NOMO-1 treated with dmso at 0.1 percent for 144 hours (cell line): Measurements from ENCODE around the gene AKAP9.
"Not testable (repeated sequence)": the region's sequence is repeated elsewhere in the genome, so short reads cannot be mapped to it uniquely, and the experiment has no call there.

Experiments used
- DNase-seq: peaks from one replicate; lab custom pipeline; 2025; ENCODE audit not compliant: unreplicated experiment; lab: John Stamatoyannopoulos, UW

Gene AKAP9

GRCh38 chr7:91945476-91945875, 4.8 kb downstream of the AKAP9 start:
- peak; percentile 20 for DNase-seq

- DNase-seq: peak; percentile 77
These were observed 5.9 kb downstream of the AKAP9 start for GRCh38 chr7:91946549-91946948.

GRCh38 chr7:91947948-91948347, 7.3 kb downstream of the AKAP9 start:
- no peak for DNase-seq

GRCh38 chr7:91949221-91950009, 8.8 kb downstream of the AKAP9 start:
- DNase-seq: no peak

GRCh38 chr7:91953618-91954017, 13.0 kb downstream of the AKAP9 start:
- DNase-seq: no peak

- DNase-seq: not testable (repeated sequence)
These were observed 15.8 kb downstream of the AKAP9 start for GRCh38 chr7:91956464-91956863.

- no peak for DNase-seq
These were observed 16.6 kb downstream of the AKAP9 start for GRCh38 chr7:91957232-91957631.

GRCh38 chr7:91957823-91958222, 17.2 kb downstream of the AKAP9 start:
- no peak for DNase-seq

- DNase-seq: no peak
These were observed 18.4 kb downstream of the AKAP9 start for GRCh38 chr7:91959023-91959422.

- no peak for DNase-seq
These were observed 21.2 kb downstream of the AKAP9 start for GRCh38 chr7:91961816-91962215.

- no peak for DNase-seq
These were observed 21.8 kb downstream of the AKAP9 start for GRCh38 chr7:91962419-91962818.

- not testable (repeated sequence) for DNase-seq
These were observed 26.9 kb downstream of the AKAP9 start for GRCh38 chr7:91967513-91967912.

- DNase-seq: no peak
These were observed 33.0 kb downstream of the AKAP9 start for GRCh38 chr7:91973639-91974038.

GRCh38 chr7:91974066-91974465, 33.4 kb downstream of the AKAP9 start:
- DNase-seq: no peak

GRCh38 chr7:91976743-91977142, 36.1 kb downstream of the AKAP9 start:
- no peak for DNase-seq

GRCh38 chr7:91979590-91979989, 38.9 kb downstream of the AKAP9 start:
- no peak for DNase-seq

- DNase-seq: not testable (repeated sequence)
These were observed 41.7 kb downstream of the AKAP9 start for GRCh38 chr7:91982352-91982751.

- DNase-seq: no peak
These were observed 47.6 kb downstream of the AKAP9 start for GRCh38 chr7:91988213-91988612.

- no peak for DNase-seq
These were observed 53.3 kb downstream of the AKAP9 start for GRCh38 chr7:91993976-91994375.

- DNase-seq: peak; percentile 13
These were observed 54.9 kb downstream of the AKAP9 start for GRCh38 chr7:91995391-91996105.

- no peak for DNase-seq
These were observed 59.2 kb downstream of the AKAP9 start for GRCh38 chr7:91999631-92000565.
